Measurements from ENCODE around the gene CADM2.
A peak's percentile ranks its signal among the peaks of the same experiment; 100 is the strongest.
"Not testable (repeated sequence)": the region's sequence is repeated elsewhere in the genome, so short reads cannot be mapped to it uniquely, and the experiment has no call there.

Gene CADM2

GRCh38 chr3:84958495-84959469, at the start of gene CADM2:
Gene CADM2 (plus strand): TSS chr3:84958989.
- H3K4me3 ChIP-seq (ENCODE audit: low read depth in 1 of 5, low read length in 5 of 5), result peak within 1 kb of the TSS; percentile 84 to 94 (median 91)
- no peaks in the 10 kb centered on the region for H3K9me3 ChIP-seq (ENCODE audit: control insufficient read depth in 5 of 5, low read length in 5 of 5)
- peaks cover 0 to 24% (median 17%) of the 10 kb centered on the region in 5 donors for H3K4me1 ChIP-seq (ENCODE audit: control insufficient read depth in 5 of 5, insufficient read depth in 5 of 5, low read length in 5 of 5)
- H3K9ac ChIP-seq (ENCODE audit: low read length in 5 of 5), result peak within 1 kb of the TSS in 4 of 5 donors; percentile 16 to 68 (median 61)
- H3K27me3 ChIP-seq (ENCODE audit: control insufficient read depth in 5 of 5, insufficient read depth in 4 of 5, low read length in 5 of 5), result peaks cover 17 to 32% (median 27%) of the 10 kb centered on the region in 5 donors
- H3K36me3 ChIP-seq (ENCODE audit: control insufficient read depth in 5 of 5, insufficient read depth in 5 of 5, low read length in 5 of 5), result no peaks in the 10 kb centered on the region
- H3K27ac ChIP-seq (ENCODE audit: low read depth, low read length), result no peak within 1 kb of the TSS

- H3K9me3 ChIP-seq (ENCODE audit: control insufficient read depth in 5 of 5, low read length in 5 of 5); H3K9ac ChIP-seq (ENCODE audit: low read length in 5 of 5); H3K27me3 ChIP-seq (ENCODE audit: control insufficient read depth in 5 of 5, insufficient read depth in 4 of 5, low read length in 5 of 5); H3K4me1 ChIP-seq (ENCODE audit: control insufficient read depth in 5 of 5, insufficient read depth in 5 of 5, low read length in 5 of 5); H3K27ac ChIP-seq (ENCODE audit: low read depth, low read length); H3K4me3 ChIP-seq (ENCODE audit: low read depth in 1 of 5, low read length in 5 of 5); H3K36me3 ChIP-seq (ENCODE audit: control insufficient read depth in 5 of 5, insufficient read depth in 5 of 5, low read length in 5 of 5): not testable (repeated sequence)
These were observed 40.2 kb upstream of the CADM2 start for GRCh38 chr3:84918592-84918991.

- H3K9ac ChIP-seq (ENCODE audit: low read length in 5 of 5), result no peak overlapping the region
- no peaks in the 10 kb centered on the region for H3K27me3 ChIP-seq (ENCODE audit: control insufficient read depth in 5 of 5, insufficient read depth in 4 of 5, low read length in 5 of 5)
- no peak overlapping the region for H3K27ac ChIP-seq (ENCODE audit: low read depth, low read length)
- peaks cover 0 to 3% (median 0%) of the 10 kb centered on the region in 5 donors for H3K9me3 ChIP-seq (ENCODE audit: control insufficient read depth in 5 of 5, low read length in 5 of 5)
- H3K4me1 ChIP-seq (ENCODE audit: control insufficient read depth in 5 of 5, insufficient read depth in 5 of 5, low read length in 5 of 5), result no peaks in the 10 kb centered on the region
- no peaks in the 10 kb centered on the region for H3K36me3 ChIP-seq (ENCODE audit: control insufficient read depth in 5 of 5, insufficient read depth in 5 of 5, low read length in 5 of 5)
- no peak overlapping the region for H3K4me3 ChIP-seq (ENCODE audit: low read depth in 1 of 5, low read length in 5 of 5)
These were observed 36.1 kb upstream of the CADM2 start for GRCh38 chr3:84922682-84923081.

- Histone ChIP-seq H3K36me3 (ENCODE audit: control insufficient read depth in 5 of 5, insufficient read depth in 5 of 5, low read length in 5 of 5) (no peaks in the 10 kb centered on the region), H3K4me3 (ENCODE audit: low read depth in 1 of 5, low read length in 5 of 5) (no peak overlapping the region), H3K4me1 (ENCODE audit: control insufficient read depth in 5 of 5, insufficient read depth in 5 of 5, low read length in 5 of 5) (no peaks in the 10 kb centered on the region), H3K9me3 (ENCODE audit: control insufficient read depth in 5 of 5, low read length in 5 of 5) (peaks cover 0 to 3% (median 0%) of the 10 kb centered on the region in 5 donors), H3K9ac (ENCODE audit: low read length in 5 of 5) (no peak overlapping the region), H3K27me3 (ENCODE audit: control insufficient read depth in 5 of 5, insufficient read depth in 4 of 5, low read length in 5 of 5) (no peaks in the 10 kb centered on the region), H3K27ac (ENCODE audit: low read depth, low read length) (no peak overlapping the region)
These were observed 33.2 kb upstream of the CADM2 start for GRCh38 chr3:84925571-84925970.

- Histone ChIP-seq H3K4me3 (ENCODE audit: low read depth in 1 of 5, low read length in 5 of 5) (no peak overlapping the region), H3K36me3 (ENCODE audit: control insufficient read depth in 5 of 5, insufficient read depth in 5 of 5, low read length in 5 of 5) (no peaks in the 10 kb centered on the region), H3K27me3 (ENCODE audit: control insufficient read depth in 5 of 5, insufficient read depth in 4 of 5, low read length in 5 of 5) (no peaks in the 10 kb centered on the region), H3K9me3 (ENCODE audit: control insufficient read depth in 5 of 5, low read length in 5 of 5) (no peaks in the 10 kb centered on the region), H3K9ac (ENCODE audit: low read length in 5 of 5) (no peak overlapping the region), H3K27ac (ENCODE audit: low read depth, low read length) (no peak overlapping the region), H3K4me1 (ENCODE audit: control insufficient read depth in 5 of 5, insufficient read depth in 5 of 5, low read length in 5 of 5) (no peaks in the 10 kb centered on the region)
These were observed 15.4 kb upstream of the CADM2 start for GRCh38 chr3:84943379-84943778.

- Histone ChIP-seq H3K4me3 (ENCODE audit: low read depth in 1 of 5, low read length in 5 of 5) (no peak overlapping the region), H3K9ac (ENCODE audit: low read length in 5 of 5) (no peak overlapping the region), H3K4me1 (ENCODE audit: control insufficient read depth in 5 of 5, insufficient read depth in 5 of 5, low read length in 5 of 5) (no peaks in the 10 kb centered on the region), H3K27ac (ENCODE audit: low read depth, low read length) (no peak overlapping the region), H3K36me3 (ENCODE audit: control insufficient read depth in 5 of 5, insufficient read depth in 5 of 5, low read length in 5 of 5) (no peaks in the 10 kb centered on the region), H3K9me3 (ENCODE audit: control insufficient read depth in 5 of 5, low read length in 5 of 5) (no peaks in the 10 kb centered on the region), H3K27me3 (ENCODE audit: control insufficient read depth in 5 of 5, insufficient read depth in 4 of 5, low read length in 5 of 5) (no peaks in the 10 kb centered on the region)
These were observed 12.5 kb upstream of the CADM2 start for GRCh38 chr3:84946240-84946639.

GRCh38 chr3:84959470-84960271, 882 bp downstream of the CADM2 start:
- H3K9ac ChIP-seq (ENCODE audit: low read length in 5 of 5), result peak overlapping the region in 3 of 5 donors; percentile 55 to 68 (median 67)
- peak overlapping the region; percentile 70 to 94 (median 91) for H3K4me3 ChIP-seq (ENCODE audit: low read depth in 1 of 5, low read length in 5 of 5)
- peaks cover 0 to 24% (median 17%) of the 10 kb centered on the region in 5 donors for H3K4me1 ChIP-seq (ENCODE audit: control insufficient read depth in 5 of 5, insufficient read depth in 5 of 5, low read length in 5 of 5)
- no peaks in the 10 kb centered on the region for H3K9me3 ChIP-seq (ENCODE audit: control insufficient read depth in 5 of 5, low read length in 5 of 5)
- no peak overlapping the region for H3K27ac ChIP-seq (ENCODE audit: low read depth, low read length)
- no peaks in the 10 kb centered on the region for H3K36me3 ChIP-seq (ENCODE audit: control insufficient read depth in 5 of 5, insufficient read depth in 5 of 5, low read length in 5 of 5)
- peaks cover 17 to 32% (median 27%) of the 10 kb centered on the region in 5 donors for H3K27me3 ChIP-seq (ENCODE audit: control insufficient read depth in 5 of 5, insufficient read depth in 4 of 5, low read length in 5 of 5)

GRCh38 chr3:84960581-84960980, 1.8 kb downstream of the CADM2 start:
- Histone ChIP-seq H3K36me3 (ENCODE audit: control insufficient read depth in 5 of 5, insufficient read depth in 5 of 5, low read length in 5 of 5) (no peaks in the 10 kb centered on the region), H3K4me1 (ENCODE audit: control insufficient read depth in 5 of 5, insufficient read depth in 5 of 5, low read length in 5 of 5) (peaks cover 0 to 24% (median 17%) of the 10 kb centered on the region in 5 donors), H3K27me3 (ENCODE audit: control insufficient read depth in 5 of 5, insufficient read depth in 4 of 5, low read length in 5 of 5) (peaks cover 17 to 32% (median 27%) of the 10 kb centered on the region in 5 donors), H3K9me3 (ENCODE audit: control insufficient read depth in 5 of 5, low read length in 5 of 5) (no peaks in the 10 kb centered on the region), H3K9ac (ENCODE audit: low read length in 5 of 5) (peak overlapping the region in 1 of 5 donors; percentile 54), H3K4me3 (ENCODE audit: low read depth in 1 of 5, low read length in 5 of 5) (peak overlapping the region in 4 of 5 donors; percentile 45 to 94 (median 88)), H3K27ac (ENCODE audit: low read depth, low read length) (no peak overlapping the region)

- Histone ChIP-seq H3K9ac (ENCODE audit: low read length in 5 of 5) (peak overlapping the region in 1 of 5 donors; percentile 54), H3K27ac (ENCODE audit: low read depth, low read length) (no peak overlapping the region), H3K4me3 (ENCODE audit: low read depth in 1 of 5, low read length in 5 of 5) (peak overlapping the region in 4 of 5 donors; percentile 45 to 94 (median 88)), H3K36me3 (ENCODE audit: control insufficient read depth in 5 of 5, insufficient read depth in 5 of 5, low read length in 5 of 5) (no peaks in the 10 kb centered on the region), H3K27me3 (ENCODE audit: control insufficient read depth in 5 of 5, insufficient read depth in 4 of 5, low read length in 5 of 5) (peaks cover 17 to 32% (median 27%) of the 10 kb centered on the region in 5 donors), H3K9me3 (ENCODE audit: control insufficient read depth in 5 of 5, low read length in 5 of 5) (no peaks in the 10 kb centered on the region), H3K4me1 (ENCODE audit: control insufficient read depth in 5 of 5, insufficient read depth in 5 of 5, low read length in 5 of 5) (peaks cover 0 to 24% (median 17%) of the 10 kb centered on the region in 5 donors)
These were observed 2.2 kb downstream of the CADM2 start for GRCh38 chr3:84961011-84961410.

Data from subcutaneous abdominal adipose tissue (tissue), 5 donors.